GM12878 (cell line): ENCODE data around the gene SPRY1.

ENCODE experiments used
- HDAC2 ChIP-seq: fragments of 200-600 bp; sonication (generic); IDR thresholded peaks from 2 replicates; pipeline ENCODE4 v1.6.1; 2017
- HDAC6 ChIP-seq: fragments of 200-600 bp; sonication (generic); IDR thresholded peaks from one replicate; pipeline ENCODE4 v1.8.0; 2017; ENCODE audit warnings: antibody characterized with exemption; ENCODE audit not compliant: unreplicated experiment
- POLR2A ChIP-seq: IDR thresholded peaks from 2 replicates; pipeline ENCODE4 v1.6.1; 2011; ENCODE audit warnings: low read depth, mild to moderate bottlenecking, low read length
- SIN3A ChIP-seq: IDR thresholded peaks from 2 replicates; pipeline ENCODE4 v1.6.1; 2012; ENCODE audit warnings: low read depth, low read length, improper control_type of control experiment
- TF ChIP-seq, protein P1 (sequence below): IDR thresholded peaks from 2 replicates; pipeline ENCODE4 v1.6.1; 2011; ENCODE audit warnings: borderline replicate concordance, low read depth, mild to moderate bottlenecking, moderate library complexity, low read length; ENCODE audit not compliant: insufficient read depth, poor library complexity, severe bottlenecking
- TF ChIP-seq, protein P2 (sequence below): IDR thresholded peaks from 2 replicates; pipeline ENCODE4 v1.6.1; 2011; ENCODE audit warnings: low read depth, low read length, improper control_type of control experiment, borderline replicate concordance

DNA sequence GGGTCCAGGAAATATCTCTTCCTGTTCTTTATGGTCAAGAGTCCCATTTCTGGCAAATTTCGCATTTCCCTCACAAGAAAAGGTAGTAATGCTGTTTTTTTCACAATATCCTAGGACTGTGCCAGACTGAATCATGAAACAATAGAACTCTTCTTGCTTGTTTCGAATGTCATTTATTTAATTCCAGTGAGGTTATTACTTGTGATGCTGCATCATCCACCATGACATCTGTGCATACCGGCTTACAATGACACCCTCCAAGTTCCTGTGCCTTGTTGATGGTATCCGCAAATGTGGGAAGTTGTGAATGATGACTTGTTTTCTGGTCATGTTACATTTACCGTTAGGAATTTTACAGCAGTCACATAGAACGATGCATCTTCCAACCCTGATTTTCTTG lies 42.9 kb upstream of the SPRY1 start:
- TF ChIP-seq, protein P1, sequence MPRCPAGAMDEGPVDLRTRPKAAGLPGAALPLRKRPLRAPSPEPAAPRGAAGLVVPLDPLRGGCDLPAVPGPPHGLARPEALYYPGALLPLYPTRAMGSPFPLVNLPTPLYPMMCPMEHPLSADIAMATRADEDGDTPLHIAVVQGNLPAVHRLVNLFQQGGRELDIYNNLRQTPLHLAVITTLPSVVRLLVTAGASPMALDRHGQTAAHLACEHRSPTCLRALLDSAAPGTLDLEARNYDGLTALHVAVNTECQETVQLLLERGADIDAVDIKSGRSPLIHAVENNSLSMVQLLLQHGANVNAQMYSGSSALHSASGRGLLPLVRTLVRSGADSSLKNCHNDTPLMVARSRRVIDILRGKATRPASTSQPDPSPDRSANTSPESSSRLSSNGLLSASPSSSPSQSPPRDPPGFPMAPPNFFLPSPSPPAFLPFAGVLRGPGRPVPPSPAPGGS = no peak
- TF ChIP-seq POLR2A (no peak), HDAC2 (no peak), HDAC6 (no peak), SIN3A (no peak)
- TF ChIP-seq, protein P2, sequence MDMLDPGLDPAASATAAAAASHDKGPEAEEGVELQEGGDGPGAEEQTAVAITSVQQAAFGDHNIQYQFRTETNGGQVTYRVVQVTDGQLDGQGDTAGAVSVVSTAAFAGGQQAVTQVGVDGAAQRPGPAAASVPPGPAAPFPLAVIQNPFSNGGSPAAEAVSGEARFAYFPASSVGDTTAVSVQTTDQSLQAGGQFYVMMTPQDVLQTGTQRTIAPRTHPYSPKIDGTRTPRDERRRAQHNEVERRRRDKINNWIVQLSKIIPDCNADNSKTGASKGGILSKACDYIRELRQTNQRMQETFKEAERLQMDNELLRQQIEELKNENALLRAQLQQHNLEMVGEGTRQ = no peak
